GM19025 (cell line): Measurements from ENCODE around the gene ANKRD37.
"Not testable (repeated sequence)": the region's sequence is repeated elsewhere in the genome, so short reads cannot be mapped to it uniquely, and the experiment has no call there.

ENCODE experiments used
- ATAC-seq: cut with Tn5 transposase; IDR thresholded peaks from one replicate; pipeline ENCODE4 v1.9.1; 2021; ENCODE audit warnings: mild to moderate bottlenecking, low read depth, moderate library complexity; ENCODE audit not compliant: unreplicated experiment

The ANKRD37 gene

DNA sequence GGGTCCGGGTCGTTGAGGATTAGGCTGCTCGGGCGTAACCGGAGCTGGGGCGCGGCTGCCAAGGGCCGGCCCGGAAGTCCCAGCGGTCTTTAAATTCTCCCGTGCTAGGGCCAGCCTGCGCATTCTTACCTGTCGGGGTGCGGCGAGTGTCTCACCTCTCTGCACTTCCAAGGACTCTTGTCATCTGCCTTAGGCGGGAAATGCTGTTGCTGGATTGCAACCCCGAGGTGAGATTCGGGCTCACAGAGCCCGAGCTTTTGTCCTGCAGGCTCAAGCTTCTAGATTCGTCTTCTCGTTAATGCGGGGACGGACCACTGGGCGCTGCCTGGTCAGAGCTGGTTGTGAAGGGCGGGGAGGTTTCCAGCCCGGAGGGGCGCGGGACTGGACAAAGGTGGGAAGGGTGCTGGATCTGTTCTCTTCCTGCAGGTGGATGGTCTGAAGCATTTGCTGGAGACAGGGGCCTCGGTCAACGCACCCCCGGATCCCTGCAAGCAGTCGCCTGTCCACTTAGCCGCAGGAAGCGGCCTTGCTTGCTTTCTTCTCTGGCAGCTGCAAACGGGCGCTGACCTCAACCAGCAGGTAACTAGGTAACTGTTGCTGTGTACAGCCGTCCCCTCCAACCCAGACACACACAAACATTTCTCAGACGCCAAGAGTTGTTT, at the start of gene ANKRD37:
Gene ANKRD37, plus strand, starts transcription at position 118 of the 662 bp plus-strand sequence. Its CDS starts 83 bp downstream, at position 201.
- ATAC-seq = no peak

GRCh38 chr4:185346975-185347601, 49.6 kb upstream of the ANKRD37 start:
- ATAC-seq = no peak

GRCh38 chr4:185351691-185352090, 45.0 kb upstream of the ANKRD37 start:
- no peak for ATAC-seq

- ATAC-seq = no peak
Observed at GRCh38 chr4:185352202-185352601, 44.4 kb upstream of the ANKRD37 start.

GRCh38 chr4:185352741-185353140, 43.9 kb upstream of the ANKRD37 start:
- no peak for ATAC-seq

DNA sequence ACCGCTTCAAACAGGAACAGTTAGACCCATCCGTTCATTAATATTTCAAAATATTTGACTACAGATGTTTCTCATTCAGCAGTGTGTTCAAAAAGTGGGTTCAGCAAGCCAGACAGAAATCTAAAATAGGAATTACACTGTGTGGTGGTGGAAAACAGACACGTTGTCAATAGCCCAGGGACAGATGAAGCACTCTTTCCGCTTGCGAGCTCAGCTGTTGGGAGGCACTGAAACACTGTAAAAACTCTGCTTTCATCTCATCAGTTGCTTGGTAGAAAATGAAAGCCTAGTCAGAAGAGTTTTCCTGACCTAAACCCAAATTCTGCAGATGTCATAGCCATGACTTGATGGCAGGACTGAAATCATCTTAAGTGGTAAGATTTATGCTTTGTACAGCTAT, 39.4 kb upstream of the ANKRD37 start:
- no peak for ATAC-seq

DNA sequence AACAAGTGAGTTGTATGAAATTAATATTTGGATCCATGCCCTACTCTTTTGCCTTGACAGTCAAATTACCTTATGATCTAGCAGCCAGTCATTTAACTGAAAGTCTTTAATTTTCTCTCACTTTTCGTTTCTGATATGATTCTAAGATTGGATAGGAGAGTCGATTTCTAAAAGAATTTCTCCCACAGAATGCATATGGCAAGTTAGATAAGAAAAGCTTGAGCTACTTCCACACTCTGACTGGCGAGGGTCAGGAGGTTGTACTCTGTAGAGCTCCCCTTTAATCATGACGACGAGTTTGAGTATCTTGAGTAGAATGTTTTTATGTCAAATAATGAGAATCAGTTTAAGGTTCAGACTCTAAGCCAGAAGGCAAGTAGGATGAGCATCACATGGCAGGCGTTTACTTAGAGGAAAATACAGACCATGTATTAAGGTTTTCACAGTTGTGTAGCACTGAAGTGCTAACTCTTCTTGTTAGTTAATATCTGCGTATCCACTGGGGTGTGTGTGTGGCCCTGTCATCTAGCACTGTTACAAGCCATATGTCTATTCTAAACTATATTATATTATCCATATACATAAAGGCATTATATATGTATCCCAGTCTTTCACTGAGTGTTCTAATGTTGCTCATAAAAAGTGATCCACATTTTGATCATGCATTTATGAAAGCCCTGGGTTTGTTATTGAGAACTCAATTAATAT, 38.8 kb upstream of the ANKRD37 start:
- ATAC-seq = no peak

- no peak for ATAC-seq
Observed at GRCh38 chr4:185358514-185358913, 38.1 kb upstream of the ANKRD37 start.

DNA sequence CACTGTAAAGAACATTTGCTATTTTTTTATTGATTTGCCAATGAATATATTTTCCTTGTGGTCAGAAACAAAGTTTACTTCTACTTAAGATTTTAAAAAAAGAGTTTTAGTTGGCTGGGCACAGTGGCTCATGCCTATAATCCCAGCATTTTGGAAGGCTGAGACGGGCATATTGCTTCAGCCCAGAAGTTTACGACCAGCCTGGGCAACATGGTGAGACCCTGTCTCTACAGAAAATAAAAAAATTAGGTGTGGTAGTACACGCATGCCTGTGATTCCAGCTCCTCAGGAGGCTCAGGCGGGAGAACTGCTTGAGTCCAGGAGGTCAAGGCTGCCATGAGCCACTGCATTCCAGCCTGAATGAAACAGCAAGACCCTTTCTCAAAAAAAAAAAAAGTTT, 37.7 kb upstream of the ANKRD37 start:
- no peak for ATAC-seq

DNA sequence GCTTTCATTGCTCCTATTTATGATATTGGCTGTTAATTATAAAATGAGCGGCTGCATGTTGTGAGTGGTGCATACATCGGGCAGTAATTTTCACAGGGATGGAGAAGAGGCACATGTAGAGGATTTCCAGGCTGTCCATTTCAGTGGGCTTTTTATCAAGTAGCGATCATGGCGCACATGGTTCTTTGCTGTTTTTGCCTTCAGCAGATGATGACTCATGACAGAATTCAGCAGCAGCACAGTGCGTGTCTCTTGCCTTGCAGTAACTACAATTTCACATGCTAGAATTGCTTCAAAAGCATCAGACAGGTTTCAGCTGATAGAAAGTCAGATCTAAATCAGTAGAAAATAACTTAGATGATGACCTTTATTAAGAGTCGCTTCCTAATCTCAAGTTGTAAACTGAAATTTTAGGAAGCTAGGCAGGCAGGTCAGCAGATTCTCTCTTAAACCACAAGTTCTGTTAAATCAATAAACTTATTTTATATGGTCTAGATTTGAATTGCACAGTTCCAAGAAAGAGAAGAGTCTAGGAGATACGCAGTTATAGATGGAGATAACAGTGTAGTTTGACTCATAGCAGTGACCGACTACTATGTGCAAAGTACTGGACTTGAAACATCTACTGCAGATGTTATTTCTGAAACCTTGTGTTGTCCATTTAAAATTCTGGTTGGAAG, 36.7 kb upstream of the ANKRD37 start:
- ATAC-seq = no peak

DNA sequence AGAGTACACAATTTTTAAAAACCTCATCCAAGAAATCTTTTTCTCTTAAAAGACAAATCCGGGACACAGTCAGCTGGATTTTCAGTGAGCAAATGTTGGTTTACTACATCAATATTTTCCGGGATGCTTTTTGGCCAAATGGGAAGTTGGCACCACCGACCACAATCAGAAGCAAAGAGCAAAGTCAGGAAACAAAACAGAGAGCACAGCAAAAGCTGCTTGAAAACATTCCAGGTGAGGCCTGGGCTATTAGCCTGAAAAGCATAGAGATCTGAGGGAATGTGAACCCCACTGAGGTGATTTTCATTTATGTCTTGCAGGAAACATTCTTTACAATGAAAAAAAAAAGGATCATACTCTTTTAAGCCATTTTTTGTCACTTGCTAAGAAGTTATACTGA, 34.8 kb upstream of the ANKRD37 start:
- ATAC-seq = no peak

- not testable (repeated sequence) for ATAC-seq
Observed at GRCh38 chr4:185362570-185362969, 34.1 kb upstream of the ANKRD37 start.

DNA sequence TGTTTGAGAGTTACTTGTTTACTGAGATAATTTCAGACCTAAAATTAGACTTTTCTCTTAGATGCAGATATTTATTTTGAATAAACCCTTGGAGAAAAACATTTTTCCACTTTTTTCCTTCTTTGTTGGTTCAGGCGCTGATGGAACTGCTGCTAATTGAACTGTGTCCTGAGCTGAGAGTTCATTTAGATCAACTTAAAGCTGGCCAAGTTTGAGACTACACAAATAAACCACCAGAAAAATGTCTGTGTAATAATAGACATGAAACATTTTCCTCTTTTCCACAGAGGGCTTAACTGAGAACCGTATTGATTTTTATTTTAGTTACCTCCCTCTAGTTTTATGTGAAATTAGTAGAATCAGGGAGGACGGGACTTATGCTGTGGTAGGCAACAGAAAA, 33.4 kb upstream of the ANKRD37 start:
- no peak for ATAC-seq

- no peak for ATAC-seq
Observed at GRCh38 chr4:185364886-185365285, 31.8 kb upstream of the ANKRD37 start.

DNA sequence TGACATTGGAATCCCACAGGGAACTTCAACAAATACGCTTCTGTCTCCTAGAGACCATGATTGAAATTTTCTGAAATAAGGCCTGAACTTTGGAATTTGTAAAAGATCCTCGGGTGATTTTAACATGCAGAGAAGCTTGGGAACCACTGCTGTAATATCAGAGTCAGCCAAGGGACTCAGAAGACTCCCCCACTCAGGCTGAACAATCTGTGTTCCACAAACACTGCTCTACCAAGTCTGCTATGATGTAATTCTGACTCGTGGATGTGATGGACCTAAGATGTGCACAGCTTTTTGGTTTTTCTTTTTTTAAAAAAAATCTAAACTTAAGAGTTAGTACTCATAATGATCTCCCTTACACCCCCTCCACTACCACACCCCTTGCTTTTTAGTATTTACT, 26.9 kb upstream of the ANKRD37 start:
- ATAC-seq = no peak

- ATAC-seq = no peak
Observed at GRCh38 chr4:185370268-185370949, 26.2 kb upstream of the ANKRD37 start.

DNA sequence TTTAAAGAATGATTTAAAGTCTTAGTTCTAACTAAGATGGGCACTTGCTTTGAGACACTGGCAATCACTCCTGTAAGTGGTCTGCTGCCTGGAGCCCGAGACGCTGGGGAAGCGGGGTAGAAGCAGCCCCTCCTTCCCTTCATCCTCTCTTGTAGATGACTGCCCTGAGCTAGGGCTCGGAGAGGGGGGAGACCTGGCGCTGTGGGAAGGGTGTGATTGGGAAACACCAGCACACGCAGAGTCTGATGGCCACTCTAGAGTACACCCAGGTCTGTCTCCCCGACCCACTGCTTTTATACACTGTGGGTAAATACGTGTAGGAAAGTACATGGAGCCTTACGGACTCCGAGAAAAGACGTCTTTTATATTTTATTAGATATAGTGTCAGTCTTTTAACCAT, 24.9 kb upstream of the ANKRD37 start:
- ATAC-seq = no peak

DNA sequence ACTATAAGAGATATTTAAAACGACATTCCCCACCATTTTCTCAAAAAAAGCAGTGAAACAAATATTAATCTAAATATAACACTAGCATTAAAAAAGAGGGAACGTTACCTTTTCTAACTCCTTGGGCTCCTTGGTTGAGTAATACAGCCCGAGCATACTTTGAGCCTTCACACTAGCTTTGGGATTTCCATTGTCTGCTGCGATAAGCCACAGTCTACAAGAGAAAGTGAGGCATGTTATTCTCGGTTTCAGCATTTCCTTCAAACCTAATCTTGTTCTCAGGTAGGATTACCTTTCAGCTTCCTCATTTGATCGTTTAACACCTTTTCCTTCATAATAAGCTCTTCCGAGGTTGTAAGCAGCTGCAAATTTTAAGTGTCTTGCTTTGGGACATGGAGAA, 22.6 kb upstream of the ANKRD37 start:
- no peak for ATAC-seq

DNA sequence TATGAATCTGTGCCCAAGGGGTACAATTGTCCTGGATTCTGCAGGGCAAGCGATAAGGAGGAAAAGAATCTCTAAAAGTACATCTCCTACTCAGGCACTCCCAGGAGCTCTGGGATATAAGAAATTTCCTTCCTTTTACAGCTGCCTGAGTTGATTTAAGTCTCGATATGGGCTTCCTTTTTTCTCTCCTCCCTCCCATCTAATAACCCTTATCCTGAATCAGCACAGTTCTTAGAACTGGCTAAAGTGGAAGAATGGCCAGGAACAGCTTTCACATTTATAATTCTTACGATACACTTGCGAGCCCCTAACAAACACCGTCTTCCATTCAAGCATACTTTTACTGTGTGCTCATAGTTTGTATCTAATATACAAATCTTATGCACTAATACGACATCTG, 22.1 kb upstream of the ANKRD37 start:
- no peak for ATAC-seq

DNA sequence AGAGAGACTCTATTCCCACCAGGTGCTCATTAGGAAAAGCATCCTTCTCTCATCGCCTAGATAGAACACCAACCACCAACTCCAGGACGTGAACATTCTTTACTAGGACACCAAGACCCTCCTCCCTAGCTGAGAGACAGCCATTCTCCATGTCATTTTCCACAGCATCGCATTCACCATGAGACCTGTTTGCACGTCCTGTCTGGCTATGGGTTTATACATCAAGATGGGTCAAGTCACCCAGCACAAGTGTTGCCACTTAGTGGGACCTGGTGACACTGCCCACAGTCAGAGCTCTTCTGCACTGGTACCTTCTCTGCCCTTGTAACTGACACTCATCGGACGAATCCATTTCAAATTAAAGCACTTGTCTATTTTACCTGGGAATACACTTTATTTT, 18.4 kb upstream of the ANKRD37 start:
- ATAC-seq = no peak
